SU-DHL-6 (cell line): ENCODE data around the gene CMTM7.

Experiments used
- EZH2phosphoT487 ChIP-seq: fragments of 200-600 bp; sonication (generic), shearing (Covaris generic); conservative IDR thresholded peaks from 2 replicates; pipeline ENCODE4 v1.6.1; 2018; ENCODE audit warnings: mild to moderate bottlenecking, antibody characterized with exemption, low read length, moderate library complexity, mixed read lengths
- TF ChIP-seq, protein P1 (sequence below): fragments of 200-600 bp; sonication (generic); IDR thresholded peaks from one replicate; pipeline ENCODE4 v1.5.1; 2017; ENCODE audit warnings: antibody characterized with exemption, mild to moderate bottlenecking, low read length, moderate library complexity; ENCODE audit not compliant: insufficient read depth, poor library complexity, severe bottlenecking

DNA sequence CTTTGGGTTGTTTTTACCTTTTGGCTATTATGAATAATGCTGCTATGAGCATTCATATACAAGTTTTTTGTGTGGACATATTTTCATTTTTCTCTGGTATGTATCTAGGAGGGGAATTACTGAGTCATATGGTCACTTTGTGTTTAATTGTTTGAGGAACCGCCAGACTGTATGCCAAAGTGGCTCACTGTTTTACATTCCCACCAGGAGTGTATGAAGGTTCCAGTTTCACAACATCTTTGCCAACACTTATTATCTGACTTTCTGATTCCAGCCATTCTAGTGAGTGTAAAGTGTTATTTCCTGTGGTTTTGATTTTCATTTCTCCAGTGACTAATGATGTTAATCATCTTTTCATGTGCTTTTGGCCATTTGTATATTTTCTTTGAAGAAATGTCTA is 51.8 kb downstream of the CMTM7 start:
- TF ChIP-seq EZH2phosphoT487 = no peak
- TF ChIP-seq, protein P1, sequence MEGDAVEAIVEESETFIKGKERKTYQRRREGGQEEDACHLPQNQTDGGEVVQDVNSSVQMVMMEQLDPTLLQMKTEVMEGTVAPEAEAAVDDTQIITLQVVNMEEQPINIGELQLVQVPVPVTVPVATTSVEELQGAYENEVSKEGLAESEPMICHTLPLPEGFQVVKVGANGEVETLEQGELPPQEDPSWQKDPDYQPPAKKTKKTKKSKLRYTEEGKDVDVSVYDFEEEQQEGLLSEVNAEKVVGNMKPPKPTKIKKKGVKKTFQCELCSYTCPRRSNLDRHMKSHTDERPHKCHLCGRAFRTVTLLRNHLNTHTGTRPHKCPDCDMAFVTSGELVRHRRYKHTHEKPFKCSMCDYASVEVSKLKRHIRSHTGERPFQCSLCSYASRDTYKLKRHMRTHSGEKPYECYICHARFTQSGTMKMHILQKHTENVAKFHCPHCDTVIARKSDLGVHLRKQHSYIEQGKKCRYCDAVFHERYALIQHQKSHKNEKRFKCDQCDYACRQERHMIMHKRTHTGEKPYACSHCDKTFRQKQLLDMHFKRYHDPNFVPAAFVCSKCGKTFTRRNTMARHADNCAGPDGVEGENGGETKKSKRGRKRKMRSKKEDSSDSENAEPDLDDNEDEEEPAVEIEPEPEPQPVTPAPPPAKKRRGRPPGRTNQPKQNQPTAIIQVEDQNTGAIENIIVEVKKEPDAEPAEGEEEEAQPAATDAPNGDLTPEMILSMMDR = no peak
